ENCODE results near the gene THAP2. TPM values are rescaled to one million over a fixed set of nuclear protein-coding genes. Genes with fewer than 3 reads are reported as not detected.

THAP2 gene
- polyA plus RNA-seq, 2 of the 4 experiments (the other 2 are of a cell fraction), result 3.6 to 8.5 TPM

- Histone ChIP-seq H3K4me2 (no peak overlapping the region), H3K4me3 (no peak overlapping the region), H3K4me1 (peaks cover 17% of the 10 kb centered on the region; the same call in 2 of the 3 replicates), H3K27ac (no peak overlapping the region), H3K9me3 (no peaks in the 10 kb centered on the region)
- DNase-seq (ENCODE audit: low read depth in 1 of 2, low spot score in 1 of 2), result no peak
- no peak for TF ChIP-seq KDM1A (IDR thresholded peaks at IDR 0.05; ENCODE audit: low read depth)
- TF ChIP-seq MAX (IDR thresholded peaks at IDR 0.05), result no peak
- no peak for TF ChIP-seq CBX8 (IDR thresholded peaks at IDR 0.05)
- TF ChIP-seq RFX5 (IDR thresholded peaks at IDR 0.05), result no peak
- TF ChIP-seq E2F6 (IDR thresholded peaks at IDR 0.05; ENCODE audit: borderline replicate concordance, low read depth), result no peak
- no peak for TF ChIP-seq FOSB (CRISPR knock-in tag; IDR thresholded peaks at IDR 0.05)
- TF ChIP-seq, protein P1, sequence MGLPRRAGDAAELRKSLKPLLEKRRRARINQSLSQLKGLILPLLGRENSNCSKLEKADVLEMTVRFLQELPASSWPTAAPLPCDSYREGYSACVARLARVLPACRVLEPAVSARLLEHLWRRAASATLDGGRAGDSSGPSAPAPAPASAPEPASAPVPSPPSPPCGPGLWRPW (IDR thresholded peaks at IDR 0.05), result no peak
- no peak for TF ChIP-seq EHF (CRISPR knock-in tag; IDR thresholded peaks at IDR 0.05)
- TF ChIP-seq SREBF2 (IDR thresholded peaks at IDR 0.05), result no peak
- TF ChIP-seq HOXA7 (CRISPR knock-in tag; IDR thresholded peaks at IDR 0.05), result no peak
- no peak for TF ChIP-seq NR3C1 (IDR thresholded peaks at IDR 0.05)
- TF ChIP-seq, protein P2, sequence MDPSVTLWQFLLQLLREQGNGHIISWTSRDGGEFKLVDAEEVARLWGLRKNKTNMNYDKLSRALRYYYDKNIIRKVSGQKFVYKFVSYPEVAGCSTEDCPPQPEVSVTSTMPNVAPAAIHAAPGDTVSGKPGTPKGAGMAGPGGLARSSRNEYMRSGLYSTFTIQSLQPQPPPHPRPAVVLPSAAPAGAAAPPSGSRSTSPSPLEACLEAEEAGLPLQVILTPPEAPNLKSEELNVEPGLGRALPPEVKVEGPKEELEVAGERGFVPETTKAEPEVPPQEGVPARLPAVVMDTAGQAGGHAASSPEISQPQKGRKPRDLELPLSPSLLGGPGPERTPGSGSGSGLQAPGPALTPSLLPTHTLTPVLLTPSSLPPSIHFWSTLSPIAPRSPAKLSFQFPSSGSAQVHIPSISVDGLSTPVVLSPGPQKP (IDR thresholded peaks at IDR 0.05; ENCODE audit: low read depth, low read length), result no peak
- no peak for TF ChIP-seq PHF8 (IDR thresholded peaks at IDR 0.05; ENCODE audit: borderline replicate concordance, low read depth)
- TF ChIP-seq HMGXB4 (CRISPR knock-in tag; IDR thresholded peaks at IDR 0.05; ENCODE audit: borderline replicate concordance), result no peak
- no peak for TF ChIP-seq CEBPB (IDR thresholded peaks at IDR 0.05)
- no peak for TF ChIP-seq EP300 (IDR thresholded peaks at IDR 0.05)
- TF ChIP-seq RAD21 (conservative IDR thresholded peaks at IDR 0.05 in 1 of 2, IDR thresholded peaks at IDR 0.05 in 1 of 2), result no peak
- no peak for TF ChIP-seq FOSL2 (IDR thresholded peaks at IDR 0.05)
- TF ChIP-seq FOSL2 (CRISPR knock-in tag; IDR thresholded peaks at IDR 0.05), result no peak
- CTCF ChIA-PET, result interaction anchor here (0.9 to 1.4 kb wide), 3 partner anchors 16 to 251 kb away, joined by 3 read pairs; no protein-coding TSS in a partner anchor
- POLR2A ChIA-PET, result no interaction called here
- FAIRE-seq, result no peak
- 90% methylated on average over 5 of the region's 5 CpGs for WGBS (ENCODE audit: missing lambda C conversion rate)
- ATAC-seq, result no peak
These were observed 2.2 kb downstream of the THAP2 start for GRCh38 chr12:71666259-71666658.

GRCh38 chr12:71671311-71671710 lies 7.2 kb downstream of the THAP2 start:
- CTCF ChIA-PET, result interaction anchor here (1.1 to 4.5 kb wide), 2 partner anchors 14 to 23 kb away, joined by 3 to 24 read pairs; partner anchors contain the start of gene TMEM19
- ATAC-seq (no peak), DNase-seq (ENCODE audit: low read depth in 1 of 2, low spot score in 1 of 2) (no peak), FAIRE-seq (no peak)
- H3K9me3 ChIP-seq, result no peaks in the 10 kb centered on the region
- H3K27ac ChIP-seq, result no peak overlapping the region
- POLR2A ChIA-PET, result interaction anchor here (0.9 kb wide), 1 partner anchor 8 kb away, joined by 3 read pairs; no protein-coding TSS in a partner anchor
- no peaks in the 10 kb centered on the region for H3K4me1 ChIP-seq
- H3K4me3 ChIP-seq, result no peak overlapping the region
- no peak for TF ChIP-seq HOXB13 (CRISPR knock-in tag; IDR thresholded peaks at IDR 0.05; ENCODE audit: low read depth)
- TF ChIP-seq SREBF2 (IDR thresholded peaks at IDR 0.05), result no peak
- TF ChIP-seq HDAC2 (IDR thresholded peaks at IDR 0.05), result no peak
- no peak for TF ChIP-seq ZSCAN20 (CRISPR knock-in tag; IDR thresholded peaks at IDR 0.05)
- no peak for TF ChIP-seq HOXA7 (CRISPR knock-in tag; IDR thresholded peaks at IDR 0.05)
- no peak for TF ChIP-seq MAZ (IDR thresholded peaks at IDR 0.05; ENCODE audit: borderline replicate concordance, low read depth, low read length)
- TF ChIP-seq FOSL2 (IDR thresholded peaks at IDR 0.05), result no peak
- no peak for TF ChIP-seq FOSL2 (CRISPR knock-in tag; IDR thresholded peaks at IDR 0.05)
- TF ChIP-seq EP300 (IDR thresholded peaks at IDR 0.05), result no peak
- no peak for TF ChIP-seq POLR2AphosphoS2 (conservative IDR thresholded peaks at IDR 0.05; ENCODE audit: low read length)
- TF ChIP-seq KDM1A (IDR thresholded peaks at IDR 0.05; ENCODE audit: low read depth), result no peak
- no peak for TF ChIP-seq MAX (IDR thresholded peaks at IDR 0.05)
- TF ChIP-seq, protein P3, sequence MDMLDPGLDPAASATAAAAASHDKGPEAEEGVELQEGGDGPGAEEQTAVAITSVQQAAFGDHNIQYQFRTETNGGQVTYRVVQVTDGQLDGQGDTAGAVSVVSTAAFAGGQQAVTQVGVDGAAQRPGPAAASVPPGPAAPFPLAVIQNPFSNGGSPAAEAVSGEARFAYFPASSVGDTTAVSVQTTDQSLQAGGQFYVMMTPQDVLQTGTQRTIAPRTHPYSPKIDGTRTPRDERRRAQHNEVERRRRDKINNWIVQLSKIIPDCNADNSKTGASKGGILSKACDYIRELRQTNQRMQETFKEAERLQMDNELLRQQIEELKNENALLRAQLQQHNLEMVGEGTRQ (IDR thresholded peaks at IDR 0.05), result no peak
- no peak for TF ChIP-seq NR3C1 (IDR thresholded peaks at IDR 0.05)
- TF ChIP-seq EHF (CRISPR knock-in tag; IDR thresholded peaks at IDR 0.05), result no peak
- TF ChIP-seq MYC (IDR thresholded peaks at IDR 0.05; ENCODE audit: borderline replicate concordance, low read length), result no peak
- TF ChIP-seq FOXS1 (CRISPR knock-in tag; IDR thresholded peaks at IDR 0.05), result no peak
- H3K4me2 ChIP-seq, result no peak overlapping the region
